SK-N-DZ (cell line): ENCODE results near the gene TPPP3.
"Not testable (repeated sequence)": the region's sequence is repeated elsewhere in the genome, so short reads cannot be mapped to it uniquely, and the experiment has no call there.

Experiments used
- DNase-seq: peaks from one replicate; pipeline ENCODE4 v3.0.0-alpha.2; 2015; ENCODE audit warnings: low spot score

The TPPP3 gene

DNA sequence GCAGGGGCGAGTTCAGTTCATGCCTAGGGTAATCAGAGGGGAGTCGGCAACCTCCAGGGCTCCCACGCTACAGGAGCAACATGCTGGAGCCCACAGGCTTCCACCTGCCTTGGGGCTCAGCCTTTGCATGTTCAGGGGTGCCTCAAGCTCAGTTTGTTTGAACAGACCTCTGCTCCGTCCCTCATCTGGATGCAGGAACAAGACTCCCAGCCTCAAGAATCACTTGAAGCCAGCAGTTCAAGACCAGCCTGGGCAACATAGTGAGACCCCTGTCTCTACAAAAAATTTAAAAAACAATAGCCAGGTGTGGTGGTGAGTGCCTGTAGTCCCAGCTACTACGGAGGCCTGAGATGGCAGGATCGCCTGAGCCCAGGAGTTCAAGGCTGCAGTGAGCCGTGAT, 32.7 kb upstream of the TPPP3 start:
- DNase-seq: no peak

GRCh38 chr16:67425580-67425979, 32.3 kb upstream of the TPPP3 start:
- no peak for DNase-seq

GRCh38 chr16:67425061-67425460, 31.8 kb upstream of the TPPP3 start:
- no peak for DNase-seq

GRCh38 chr16:67424261-67424615, 30.9 kb upstream of the TPPP3 start:
- DNase-seq: no peak

DNA sequence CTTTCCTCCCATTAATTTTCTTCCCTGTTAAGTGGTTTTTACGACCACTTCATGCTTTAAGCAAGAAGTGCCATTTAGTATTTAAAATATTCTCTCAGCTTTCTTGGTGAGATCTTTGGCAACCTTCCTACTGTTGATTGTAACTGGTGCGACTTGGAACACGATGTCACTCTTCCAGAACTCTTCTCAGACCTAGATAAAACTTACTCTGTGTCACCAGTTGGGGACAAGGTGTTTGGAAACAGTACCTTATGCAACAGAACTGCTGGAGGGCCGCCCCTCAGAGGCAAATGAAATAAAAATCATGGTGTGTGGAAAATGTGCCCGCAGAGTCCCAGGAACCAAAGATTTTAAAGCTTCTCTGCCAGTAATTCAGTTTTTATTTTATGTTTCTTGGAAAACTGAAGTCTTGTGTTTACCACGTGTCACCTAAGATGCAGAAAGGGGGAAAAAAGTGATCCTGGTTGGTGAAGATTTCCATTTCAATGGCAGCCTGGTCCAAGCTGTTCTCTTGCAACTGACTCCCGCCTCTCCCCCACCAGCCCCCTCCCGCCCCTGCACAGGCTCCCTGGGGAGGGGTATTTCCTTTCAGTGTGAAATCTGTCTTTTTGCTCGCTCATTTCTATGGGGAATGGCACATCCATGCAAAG, 30.4 kb upstream of the TPPP3 start:
- no peak for DNase-seq

DNA sequence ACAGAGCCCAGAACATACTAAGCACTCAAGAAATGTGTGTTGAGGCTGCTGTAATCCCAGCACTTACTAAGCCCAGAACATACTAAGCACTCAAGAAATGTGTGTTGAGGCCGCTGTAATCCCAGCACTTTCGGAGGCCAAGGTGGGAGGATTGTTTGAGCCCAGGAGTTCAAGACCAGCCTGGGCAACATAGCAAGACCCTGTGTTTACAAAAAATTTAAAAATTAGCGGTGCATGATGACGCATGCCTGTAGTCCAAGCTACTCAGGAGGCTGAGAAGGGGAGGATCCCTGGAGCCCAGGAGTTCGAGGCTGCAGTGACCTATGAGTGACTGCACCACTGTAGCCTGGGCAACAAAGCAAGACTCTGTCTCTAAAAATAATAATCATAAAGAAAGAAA, 29.7 kb upstream of the TPPP3 start:
- DNase-seq: no peak

GRCh38 chr16:67421030-67421429, 27.7 kb upstream of the TPPP3 start:
- no peak for DNase-seq

DNA sequence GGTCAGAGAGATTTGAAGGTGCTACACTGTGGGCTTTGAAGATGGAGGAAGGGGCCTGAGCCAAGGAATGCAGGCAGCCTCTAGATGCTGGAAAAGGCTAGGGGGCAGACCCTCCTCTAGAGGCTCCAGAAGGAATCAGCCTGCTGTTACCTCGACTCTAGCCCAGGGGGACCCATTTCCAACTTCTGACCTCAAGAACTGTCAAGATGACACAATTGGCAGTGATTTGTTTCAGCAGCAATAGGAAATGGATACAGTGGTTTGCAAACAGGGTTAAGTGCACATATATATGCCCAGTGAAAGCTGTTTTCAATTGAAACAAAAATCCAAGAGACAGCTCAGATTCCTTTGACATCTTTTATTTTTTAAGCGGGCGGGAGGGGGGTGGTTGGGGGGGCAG, 26.6 kb upstream of the TPPP3 start:
- peak; percentile 42 for DNase-seq

- DNase-seq: no peak
Observed at GRCh38 chr16:67419502-67419901, 26.2 kb upstream of the TPPP3 start.

DNA sequence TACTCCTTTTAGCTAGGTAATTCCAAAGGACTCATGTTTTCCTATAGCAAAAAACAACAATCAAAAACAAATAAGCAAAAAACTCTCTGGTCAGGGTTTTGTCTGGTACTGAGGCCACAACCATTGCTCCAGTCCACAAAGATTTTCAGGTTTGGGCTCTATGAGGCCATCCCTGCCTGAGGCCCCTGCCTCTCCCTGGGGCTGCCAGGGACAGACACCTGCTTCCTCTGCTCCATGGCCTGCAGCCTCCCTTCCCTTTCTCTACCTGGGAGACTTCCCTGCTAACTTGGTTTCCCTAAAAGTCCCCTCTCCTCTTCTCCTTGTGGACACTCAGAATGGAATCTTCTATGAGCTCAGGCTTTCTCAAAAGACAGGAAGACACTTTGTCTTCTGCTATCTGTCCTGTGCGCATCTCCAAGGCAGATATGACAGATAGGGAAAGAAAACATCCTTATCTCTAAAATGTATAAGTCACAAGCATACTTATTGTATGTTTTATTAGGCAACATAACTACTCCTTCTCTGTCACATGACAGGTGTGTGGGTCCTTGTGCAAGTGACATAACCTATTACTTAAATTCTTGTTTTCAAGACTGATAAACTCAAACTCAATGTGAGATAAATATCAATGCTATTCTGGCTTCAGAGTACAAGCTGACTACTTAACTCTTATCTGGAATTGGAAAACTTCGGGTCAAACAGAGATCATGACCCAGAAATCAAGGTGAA, 24.2 kb upstream of the TPPP3 start:
- DNase-seq: no peak

GRCh38 chr16:67415872-67416793, 22.8 kb upstream of the TPPP3 start, which contains the start of gene ZDHHC1:
ZDHHC1 (minus strand) TSS chr16:67416477; CDS start chr16:67407775, 8,702 bp downstream.
- DNase-seq: no peak

GRCh38 chr16:67415421-67415820, 22.1 kb upstream of the TPPP3 start:
- not testable (repeated sequence) for DNase-seq

DNA sequence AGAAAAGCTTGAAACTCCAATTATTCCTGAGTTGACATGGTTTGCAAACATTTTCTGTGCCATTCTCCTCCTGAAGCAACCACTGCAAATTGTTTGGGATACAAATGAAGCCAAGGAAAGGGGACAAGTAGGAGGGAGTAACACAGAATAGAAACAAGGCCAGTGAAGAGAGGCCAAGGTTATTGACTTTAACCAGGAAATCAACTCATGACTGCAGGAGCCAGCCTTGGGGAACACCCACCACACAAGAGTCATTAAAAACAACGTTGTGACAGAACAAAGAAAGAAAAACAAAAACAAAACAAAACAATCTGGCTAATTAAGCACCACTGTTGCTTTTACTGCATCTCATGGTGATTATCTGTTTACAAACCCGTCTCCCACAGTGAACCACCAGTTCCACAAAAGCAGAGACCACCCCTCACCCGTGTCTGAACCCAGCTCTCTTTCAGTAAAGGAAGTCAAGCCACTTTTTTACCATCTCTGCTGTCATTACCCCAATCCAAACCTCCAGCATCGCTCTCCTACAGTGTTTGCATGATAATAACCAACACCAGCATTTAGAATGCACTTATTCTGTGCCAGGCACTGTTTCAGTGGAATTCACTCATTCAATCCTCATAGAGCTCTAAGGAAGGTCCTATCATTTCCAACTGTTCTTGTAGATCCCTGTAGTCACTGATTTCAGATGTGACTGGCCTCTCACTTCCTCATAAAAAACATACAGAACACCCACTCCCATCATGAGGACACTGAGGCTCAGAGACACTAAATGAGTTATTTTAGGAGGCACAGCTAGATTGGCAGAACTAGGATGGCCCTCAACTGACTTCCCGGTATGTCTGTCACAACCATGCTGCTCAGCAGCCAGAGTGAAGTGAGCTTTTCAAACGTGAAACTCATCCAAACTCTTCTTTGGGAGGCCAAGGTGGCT, 20.9 kb upstream of the TPPP3 start:
- DNase-seq: no peak

- no peak for DNase-seq
Observed at GRCh38 chr16:67412294-67412693, 19.0 kb upstream of the TPPP3 start.

DNA sequence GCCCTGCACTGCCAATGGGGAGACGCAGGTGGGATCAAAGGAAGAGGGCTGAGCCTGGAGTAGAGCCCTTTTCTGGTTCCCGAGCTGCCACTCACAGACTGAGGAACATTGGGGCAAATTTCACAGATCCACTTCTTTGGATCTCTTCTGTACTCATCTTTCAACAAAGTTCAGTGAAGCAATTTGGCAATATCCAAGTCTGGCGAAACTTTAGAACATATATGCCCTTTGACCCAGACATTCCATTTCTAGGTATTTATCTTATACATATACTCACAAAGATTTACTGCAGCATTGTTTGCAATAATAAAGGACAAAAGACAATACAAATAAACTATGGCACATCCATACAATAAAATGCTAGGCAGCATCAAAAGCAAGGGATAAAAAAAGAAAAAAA, 18.0 kb upstream of the TPPP3 start:
- no peak for DNase-seq

GRCh38 chr16:67409631-67410030, 16.3 kb upstream of the TPPP3 start:
- DNase-seq: no peak

- no peak for DNase-seq
Observed at GRCh38 chr16:67407788-67408452, 14.6 kb upstream of the TPPP3 start.

- no peak for DNase-seq
Observed at GRCh38 chr16:67407176-67407787, 14.0 kb upstream of the TPPP3 start.

DNA sequence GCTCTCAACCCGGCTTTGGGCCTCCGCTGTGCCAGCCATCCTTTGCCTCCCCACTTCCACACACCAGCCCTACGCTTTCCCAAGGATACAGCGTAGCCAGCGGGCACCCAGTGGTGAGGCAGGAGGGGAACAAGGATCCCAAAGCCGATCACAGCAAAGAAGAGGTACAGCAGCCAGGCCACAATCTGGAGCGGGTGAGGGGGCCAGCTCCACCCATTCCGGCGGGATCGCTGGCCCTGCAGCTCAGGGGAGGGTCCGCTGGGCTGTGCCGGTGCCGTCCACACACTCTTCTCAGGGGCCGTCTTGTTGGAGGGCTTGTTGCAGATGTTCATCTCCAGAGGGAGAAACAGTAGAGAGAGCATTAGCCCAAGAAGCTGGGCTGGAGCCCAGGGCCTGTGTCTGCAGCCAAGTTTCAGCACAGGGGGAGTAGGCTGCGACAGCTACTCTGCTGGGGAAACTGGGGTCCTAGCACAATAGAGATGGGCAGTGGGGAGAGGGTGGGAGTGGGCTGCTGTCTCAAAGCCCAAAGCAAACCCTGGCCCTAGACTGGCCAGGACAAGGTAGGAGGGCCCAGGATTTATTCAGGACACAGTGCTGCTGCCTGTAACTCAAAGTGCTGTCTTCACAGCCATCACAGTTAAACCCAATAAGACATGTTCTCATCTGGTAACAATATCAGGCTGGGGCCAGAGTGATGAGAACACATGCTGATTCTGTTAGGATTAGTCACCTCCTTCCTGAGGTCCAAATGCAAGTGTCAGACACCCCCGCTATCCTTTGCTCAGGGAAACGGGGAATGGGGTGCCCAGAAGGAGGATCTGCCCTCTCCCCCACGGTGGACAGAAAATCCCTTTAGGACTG, 13.0 kb upstream of the TPPP3 start:
- DNase-seq: no peak
